IMR-90 (cell line): Measurements from ENCODE around the gene CMSS1. TPM values are rescaled to one million over a fixed set of nuclear protein-coding genes. Genes with fewer than 3 reads are reported as not detected.
A peak's percentile ranks its signal among the peaks of the same experiment; 100 is the strongest.

Experiments used
- ATAC-seq: fragments of 200-7000 bp; cut with Tn5 transposase; 2 replicates; pipeline ENCODE4 v1.9.1; 2020; ENCODE audit warnings: low read depth, mild to moderate bottlenecking, moderate library complexity
- BruUV-seq: library from RNA; stranded (reverse); fragments of 400-500 nt; replicated peaks from 2 replicates; lab custom pipeline; 2021; lab: Mats Ljungman, UMichigan
- CTCF ChIA-PET: fragments of 300-600 bp; formaldehyde crosslinking; extraction: SDS; loops from one replicate; lab custom pipeline; 2021; ENCODE audit warnings: antibody characterized with exemption; lab: Yijun Ruan, JAX
- POLR2A ChIA-PET: fragments of 300-600 bp; sonication (Branson Sonifier 250); formaldehyde crosslinking; loops from one replicate; lab custom pipeline; 2022; ENCODE audit warnings: antibody characterized with exemption; ENCODE audit not compliant: unreplicated experiment; lab: Charles Lee
- DNase-seq: peaks from one replicate; pipeline ENCODE4 v3.0.0; 2013
- H2AFZ ChIP-seq: replicated peaks from 2 replicates; pipeline ENCODE3; 2013; ENCODE audit warnings: low read length, mild to moderate bottlenecking; ENCODE audit not compliant: poor library complexity
- H2AK5ac ChIP-seq: 2 replicates; pipeline ENCODE4 v1.6.1; 2013; ENCODE audit warnings: low read depth, low read length, inconsistent platforms
- H2AK9ac ChIP-seq: replicated peaks from 2 replicates; pipeline ENCODE3; 2013; ENCODE audit warnings: mild to moderate bottlenecking, low read depth, low read length, moderate library complexity; ENCODE audit not compliant: poor library complexity
- H2BK120ac ChIP-seq: 2 replicates; pipeline ENCODE4 v1.6.1; 2013; ENCODE audit warnings: low read depth, low read length, inconsistent platforms
- H2BK15ac ChIP-seq: 3 replicates; pipeline ENCODE4 v1.6.1; 2013; ENCODE audit warnings: low read depth, low read length, inconsistent platforms
- H2BK20ac ChIP-seq: 2 replicates; pipeline ENCODE4 v1.6.1; 2013; ENCODE audit warnings: low read depth, mild to moderate bottlenecking, inconsistent platforms, low read length, moderate library complexity
- H2BK5ac ChIP-seq: 2 replicates; pipeline ENCODE4 v1.6.1; 2013; ENCODE audit warnings: mild to moderate bottlenecking, low read depth, low read length, inconsistent platforms; ENCODE audit not compliant: poor library complexity, severe bottlenecking
- H3K14ac ChIP-seq: replicated peaks from 2 replicates; pipeline ENCODE4 v1.6.1; 2013; ENCODE audit warnings: low read depth, low read length, inconsistent platforms
- H3K18ac ChIP-seq: 2 replicates; pipeline ENCODE4 v1.6.1; 2013; ENCODE audit warnings: low read depth, low read length, control low read depth
- H3K23ac ChIP-seq: 2 replicates; pipeline ENCODE4 v1.6.1; 2013; ENCODE audit warnings: low read depth, low read length, inconsistent platforms
- H3K27ac ChIP-seq: 2 replicates; pipeline ENCODE4 v1.5.1; 2013; ENCODE audit warnings: mild to moderate bottlenecking, control low read depth, low read length; ENCODE audit not compliant: insufficient read depth
- H3K27me3 ChIP-seq: 2 replicates; pipeline ENCODE4 v1.6.1; 2013; ENCODE audit warnings: low read length; ENCODE audit not compliant: control insufficient read depth, insufficient read depth
- H3K36me3 ChIP-seq: 2 replicates; pipeline ENCODE4 v1.6.1; 2013; ENCODE audit warnings: low read length, mixed read lengths; ENCODE audit not compliant: control insufficient read depth, insufficient read depth
- H3K4ac ChIP-seq: 2 replicates; pipeline ENCODE4 v1.6.1; 2013; ENCODE audit warnings: low read depth, low read length, inconsistent platforms
- H3K4me1 ChIP-seq: 2 replicates; pipeline ENCODE4 v1.6.1; 2013; ENCODE audit warnings: low read length, mixed read lengths; ENCODE audit not compliant: control insufficient read depth, insufficient read depth
- H3K4me2 ChIP-seq: 2 replicates; pipeline ENCODE4 v1.6.1; 2013; ENCODE audit warnings: low read depth, mild to moderate bottlenecking, control low read depth, low read length, moderate library complexity
- H3K4me3 ChIP-seq: 2 replicates; pipeline ENCODE4 v1.5.1; 2013; ENCODE audit warnings: low read depth, mild to moderate bottlenecking, control low read depth, low read length, moderate library complexity; ENCODE audit not compliant: insufficient read depth
- H3K56ac ChIP-seq: 2 replicates; pipeline ENCODE4 v1.6.1; 2013; ENCODE audit warnings: low read length, inconsistent platforms; ENCODE audit not compliant: insufficient read depth; ENCODE audit errors: extremely low read depth
- H3K79me1 ChIP-seq, 2 experiments: 2 replicates each; pipeline ENCODE4 v1.6.1; 2013; ENCODE audit warnings: low read length in 2 of 2, inconsistent platforms in 1 of 2, low read depth in 1 of 2
- H3K9ac ChIP-seq: 2 replicates; pipeline ENCODE4 v1.6.1; 2013; ENCODE audit warnings: low read depth, low read length, control low read depth
- H3K9me1 ChIP-seq: 2 replicates; pipeline ENCODE4 v1.6.1; 2013; ENCODE audit warnings: low read length, inconsistent platforms; ENCODE audit not compliant: insufficient read depth
- H3K9me3 ChIP-seq: 2 replicates; pipeline ENCODE4 v1.6.1; 2013; ENCODE audit warnings: low read length; ENCODE audit not compliant: control insufficient read depth, insufficient read depth
- H4K20me1 ChIP-seq: 2 replicates; pipeline ENCODE4 v1.6.1; 2013; ENCODE audit warnings: low read length, inconsistent platforms; ENCODE audit not compliant: insufficient read depth
- H4K5ac ChIP-seq: 2 replicates; pipeline ENCODE4 v1.6.1; 2013; ENCODE audit warnings: mild to moderate bottlenecking, low read depth, low read length, control low read depth
- H4K8ac ChIP-seq, 2 experiments: 2 replicates each; pipeline ENCODE4 v1.6.1; 2013; ENCODE audit warnings: low read depth in 2 of 2, low read length in 2 of 2, control low read depth in 1 of 2, inconsistent platforms in 1 of 2
- H4K91ac ChIP-seq: 2 replicates; pipeline ENCODE4 v1.6.1; 2013; ENCODE audit warnings: low read depth, low read length, inconsistent platforms; ENCODE audit not compliant: insufficient read depth
- BHLHE40 ChIP-seq: fragments of 150-350 bp; IDR thresholded peaks from 2 replicates; pipeline ENCODE4 v1.6.1; 2016; ENCODE audit warnings: mild to moderate bottlenecking, low read depth, low read length
- CEBPB ChIP-seq: IDR thresholded peaks from 2 replicates; pipeline ENCODE4 v1.6.1; 2012; ENCODE audit warnings: low read depth, low read length, improper control_type of control experiment
- CHD1 ChIP-seq: IDR thresholded peaks from 2 replicates; pipeline ENCODE4 v1.6.1; 2012; ENCODE audit warnings: low read depth, low read length, improper control_type of control experiment
- ELK1 ChIP-seq: fragments of 150-350 bp; IDR thresholded peaks from 2 replicates; pipeline ENCODE4 v1.6.1; 2016; ENCODE audit warnings: low read depth, mild to moderate bottlenecking, low read length, moderate library complexity, borderline replicate concordance
- FOS ChIP-seq: fragments of 150-350 bp; IDR thresholded peaks from 2 replicates; pipeline ENCODE4 v1.6.1; 2016; ENCODE audit warnings: low read depth, low read length
- MAFK ChIP-seq: IDR thresholded peaks from 2 replicates; pipeline ENCODE4 v1.6.1; 2012; ENCODE audit warnings: low read depth, low read length, improper control_type of control experiment
- NFE2L2 ChIP-seq: fragments of 150-350 bp; IDR thresholded peaks from 2 replicates; pipeline ENCODE4 v1.6.1; 2016; ENCODE audit warnings: low read depth, mild to moderate bottlenecking, low read length
- POLR2A ChIP-seq: IDR thresholded peaks from 2 replicates; pipeline ENCODE4 v1.6.1; 2012; ENCODE audit warnings: mild to moderate bottlenecking, low read depth, low read length
- RAD21 ChIP-seq: IDR thresholded peaks from 2 replicates; pipeline ENCODE4 v1.6.1; 2012; ENCODE audit warnings: low read length, improper control_type of control experiment
- RCOR1 ChIP-seq: IDR thresholded peaks from 2 replicates; pipeline ENCODE4 v1.6.1; 2012; ENCODE audit warnings: mild to moderate bottlenecking, low read length, improper control_type of control experiment; ENCODE audit not compliant: insufficient replicate concordance
- RFX5 ChIP-seq: IDR thresholded peaks from 2 replicates; pipeline ENCODE4 v1.8.0; 2012; ENCODE audit warnings: low read depth, mild to moderate bottlenecking, low read length, moderate library complexity
- SMC3 ChIP-seq: fragments of 150-350 bp; IDR thresholded peaks from 2 replicates; pipeline ENCODE4 v1.6.1; 2016; ENCODE audit warnings: low read depth, mild to moderate bottlenecking, antibody characterized with exemption, low read length, moderate library complexity
- USF2 ChIP-seq: fragments of 150-350 bp; IDR thresholded peaks from 2 replicates; pipeline ENCODE4 v1.6.1; 2017; ENCODE audit warnings: mild to moderate bottlenecking, antibody characterized with exemption, low read length, low read depth
- WGBS, 2 experiments: methylation state at CpG; one replicate each; pipeline versions ENCODE4 v1.1.5 to v1.1.7; 2013; ENCODE audit warnings: missing lambda C conversion rate in 2 of 2; ENCODE audit not compliant: insufficient read length in 1 of 2; ENCODE audit errors: extremely low coverage in 2 of 2; 5-methylcytosine and 5-hydroxymethylcytosine counted together
- dilution Hi-C: fragments of 300-500 bp; cut with HindIII; formaldehyde crosslinking; loops from one replicate; pipeline ENCODE4 v1.14.3; 2018; ENCODE audit warnings: low sequenced_read_pairs; ENCODE audit not compliant: unreplicated experiment
- in situ Hi-C: fragments of 300-500 bp; cut with MboI; formaldehyde crosslinking; loops from 3 replicates; pipeline ENCODE4 v1.14.3; 2019; ENCODE audit warnings: low sequenced_read_pairs, inconsistent platforms, mixed read lengths
- intact Hi-C: fragments of 100-400 bp; cut with micrococcal nuclease; formaldehyde crosslinking; loops from 2 replicates; pipeline ENCODE4 v1.10.0; 2022
- polyA plus RNA-seq, 3 experiments: library from polyadenylated mRNA; depleted of rRNA; stranded (reverse); fragments of >200 nt; gene quantifications; 2 replicates each; pipeline ENCODE4 v1.2.3, GENCODE V29; 2012; ENCODE audit warnings: low replicate concordance in 1 of 3
- total RNA-seq: library from RNA; depleted of rRNA; stranded (reverse); fragments of >200 nt; gene quantifications from 2 replicates; pipeline ENCODE4 v1.2.3, GENCODE V29; 2012
- TF ChIP-seq, protein P1 (sequence below): conservative IDR thresholded peaks from 2 replicates; pipeline ENCODE4 v1.5.1; 2012; ENCODE audit warnings: mild to moderate bottlenecking, low read depth, low read length, improper control_type of control experiment

The CMSS1 gene
- total and polyA plus RNA-seq, 2 of the 4 experiments (the other 2 are of a cell fraction): 12.5 to 13.6 TPM

DNA sequence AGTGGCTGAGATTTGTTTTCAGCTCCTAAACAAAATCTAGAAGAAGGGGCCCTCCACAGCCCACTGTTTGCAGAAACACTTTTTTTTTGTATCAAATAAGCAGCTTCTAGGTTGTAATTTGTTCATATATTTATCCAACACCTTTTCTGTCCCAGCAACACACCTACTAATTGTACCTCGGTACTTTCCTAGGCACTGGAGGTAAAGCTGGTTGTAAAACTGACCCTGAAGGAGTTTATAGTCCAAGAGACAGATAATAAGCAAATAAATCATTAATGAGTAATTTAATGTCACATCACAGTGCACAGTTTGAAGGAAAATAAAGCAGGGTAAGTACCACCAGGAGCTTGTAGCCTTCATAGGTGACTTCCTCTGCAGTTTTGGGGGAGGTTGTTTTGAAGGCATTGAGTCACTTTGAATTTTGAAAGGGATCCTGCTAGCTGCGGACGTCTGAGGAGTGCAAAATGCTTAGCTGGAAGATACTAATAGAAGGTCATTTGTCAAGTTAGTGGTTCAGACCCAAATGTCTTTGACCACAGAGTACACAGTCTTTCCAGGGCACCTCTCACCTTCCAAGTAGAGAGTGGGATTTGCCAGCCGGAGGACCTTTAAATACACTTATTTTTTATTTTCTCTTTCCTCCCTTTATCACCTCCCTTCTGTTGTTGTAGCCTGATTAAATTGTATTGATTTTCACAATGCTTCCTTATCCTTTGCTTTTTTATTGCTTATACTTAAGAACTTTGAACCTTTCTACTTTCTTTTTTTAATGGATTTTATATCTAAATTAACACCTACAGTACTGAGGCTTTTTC lies 53.8 kb downstream of the CMSS1 start:
- Histone ChIP-seq H3K56ac (no peak overlapping the region), H3K9ac (no peak overlapping the region), H2BK120ac (no peak overlapping the region), H3K27ac (0 out of 2 replicates have a peak overlapping the region, but pooled peaks have one; percentile 3), H3K4me3 (no peak overlapping the region), H3K27me3 (no peaks in the 10 kb centered on the region), H2BK20ac (no peak overlapping the region), H3K9me3 (no peaks in the 10 kb centered on the region), H3K14ac (peak overlapping the region; percentile 58), H3K36me3 (peaks cover 16% of the 10 kb centered on the region), H4K5ac (no peak overlapping the region; the same call in 1 of the 2 replicates), H2AFZ (no peak overlapping the region), H3K23ac (peak overlapping the region; percentile 79; the same call in 1 of the 2 replicates), H2AK9ac (no peak overlapping the region), H2BK15ac (no peak overlapping the region), H3K4me2 (peak overlapping the region; percentile 96), H3K79me1 (peaks cover 9 to 63% of the 10 kb centered on the region in 2 experiments), H4K91ac (no peak overlapping the region), H4K8ac (peak overlapping the region in 1 of 2 experiments; percentile 46; a peak in 1 of 4 replicates), H4K20me1 (peaks cover 66% of the 10 kb centered on the region), H3K4ac (peak overlapping the region; percentile 54; the same call in 1 of the 2 replicates), H2BK5ac (peak overlapping the region; percentile 73), H3K9me1 (peaks cover 20% of the 10 kb centered on the region), H3K4me1 (peaks cover 21% of the 10 kb centered on the region), H3K18ac (peak overlapping the region; percentile 17; the same call in 1 of the 2 replicates), H2AK5ac (peak overlapping the region; percentile 7; the same call in 1 of the 2 replicates)
- intact Hi-C loops: loop anchor here (2.0 to 5.0 kb wide), 2 partner anchors 135 to 196 kb away; no protein-coding TSS in a partner anchor
- dilution Hi-C loops: no loop called here
- in situ Hi-C loops: loop anchor here (25.0 kb wide), 1 partner anchor 191 kb away; no protein-coding TSS in a partner anchor
- DNase-seq (no peak), ATAC-seq (no peak)
- POLR2A ChIA-PET: interaction anchor here (0.6 to 1.3 kb wide), 3 partner anchors 48 to 193 kb away, joined by 4 to 5 read pairs (median 4); no protein-coding TSS in a partner anchor
- CTCF ChIA-PET: interaction anchor here (0.7 to 1.0 kb wide), 2 partner anchors 27 to 174 kb away, joined by 3 to 4 read pairs; no protein-coding TSS in a partner anchor
- no CpG with 5 or more reads among the region's 4 CpGs for WGBS, 2 experiments
- no TSS peak for BruUV-seq
- no peak for TF ChIP-seq MAFK
- TF ChIP-seq BHLHE40: no peak
- no peak for TF ChIP-seq FOS
- no peak for TF ChIP-seq CHD1
- TF ChIP-seq ELK1: no peak
- no peak for TF ChIP-seq SMC3
- TF ChIP-seq POLR2A: no peak
- no peak for TF ChIP-seq USF2
- TF ChIP-seq NFE2L2: no peak
- no peak for TF ChIP-seq RCOR1
- TF ChIP-seq RFX5: no peak
- no peak for TF ChIP-seq CEBPB
- TF ChIP-seq, protein P1, sequence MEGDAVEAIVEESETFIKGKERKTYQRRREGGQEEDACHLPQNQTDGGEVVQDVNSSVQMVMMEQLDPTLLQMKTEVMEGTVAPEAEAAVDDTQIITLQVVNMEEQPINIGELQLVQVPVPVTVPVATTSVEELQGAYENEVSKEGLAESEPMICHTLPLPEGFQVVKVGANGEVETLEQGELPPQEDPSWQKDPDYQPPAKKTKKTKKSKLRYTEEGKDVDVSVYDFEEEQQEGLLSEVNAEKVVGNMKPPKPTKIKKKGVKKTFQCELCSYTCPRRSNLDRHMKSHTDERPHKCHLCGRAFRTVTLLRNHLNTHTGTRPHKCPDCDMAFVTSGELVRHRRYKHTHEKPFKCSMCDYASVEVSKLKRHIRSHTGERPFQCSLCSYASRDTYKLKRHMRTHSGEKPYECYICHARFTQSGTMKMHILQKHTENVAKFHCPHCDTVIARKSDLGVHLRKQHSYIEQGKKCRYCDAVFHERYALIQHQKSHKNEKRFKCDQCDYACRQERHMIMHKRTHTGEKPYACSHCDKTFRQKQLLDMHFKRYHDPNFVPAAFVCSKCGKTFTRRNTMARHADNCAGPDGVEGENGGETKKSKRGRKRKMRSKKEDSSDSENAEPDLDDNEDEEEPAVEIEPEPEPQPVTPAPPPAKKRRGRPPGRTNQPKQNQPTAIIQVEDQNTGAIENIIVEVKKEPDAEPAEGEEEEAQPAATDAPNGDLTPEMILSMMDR: no peak
- no peak for TF ChIP-seq RAD21
